HepG2 (cell line): ENCODE results near the gene LAPTM4A. TPM values are rescaled to one million over a fixed set of nuclear protein-coding genes. Genes with fewer than 3 reads are reported as not detected.

Source experiments
- DPF2 ChIP-seq: sonication (generic); formaldehyde crosslinking; IDR thresholded peaks from 2 replicates; pipeline ENCODE4 v1.4.0; 2020; ENCODE audit warnings: mild to moderate bottlenecking, low read depth, missing genetic modification reagents, borderline replicate concordance
- HMGXB4 ChIP-seq, 2 experiments: sonication (generic) in 1 of 2; formaldehyde crosslinking in 1 of 2; IDR thresholded peaks; 2 replicates each; pipeline versions ENCODE4 v1.4.0 to v1.6.1; 2018 to 2020; ENCODE audit warnings: missing genetic modification reagents in 2 of 2, borderline replicate concordance in 1 of 2, low read depth in 1 of 2, mild to moderate bottlenecking in 1 of 2, missing biosample characterization in 1 of 2
- HOMEZ ChIP-seq: IDR thresholded peaks from 2 replicates; pipeline ENCODE4 v1.6.1; 2016; ENCODE audit warnings: low read depth
- IKZF5 ChIP-seq: IDR thresholded peaks from 2 replicates; pipeline ENCODE4 v1.6.1; 2018; ENCODE audit warnings: missing genetic modification reagents, mild to moderate bottlenecking, missing compliant biosample characterization
- NCOA5 ChIP-seq: sonication (generic); formaldehyde crosslinking; IDR thresholded peaks from 2 replicates; pipeline ENCODE4 v1.4.0; 2020; ENCODE audit warnings: missing genetic modification reagents
- RXRA ChIP-seq: sonication (generic); formaldehyde crosslinking; IDR thresholded peaks from 2 replicates; pipeline ENCODE4 v1.5.1; 2020; ENCODE audit warnings: missing genetic modification reagents
- SMAD1 ChIP-seq: sonication (generic); formaldehyde crosslinking; IDR thresholded peaks from 2 replicates; pipeline ENCODE4 v1.4.0; 2020; ENCODE audit warnings: missing genetic modification reagents, low read depth, mild to moderate bottlenecking, borderline replicate concordance
- SNAPC4 ChIP-seq: sonication (generic); formaldehyde crosslinking; IDR thresholded peaks from 2 replicates; pipeline ENCODE4 v1.4.0; 2020; ENCODE audit warnings: mild to moderate bottlenecking, missing genetic modification reagents
- TRIM24 ChIP-seq: sonication (generic); formaldehyde crosslinking; IDR thresholded peaks from 2 replicates; pipeline ENCODE4 v1.8.0; 2022; ENCODE audit warnings: mild to moderate bottlenecking, missing genetic modification reagents
- ZMYM3 ChIP-seq: sonication (generic); formaldehyde crosslinking; IDR thresholded peaks from 2 replicates; pipeline ENCODE4 v1.5.1; 2020; ENCODE audit warnings: mild to moderate bottlenecking, missing genetic modification reagents
- ZNF274 ChIP-seq: sonication (generic); formaldehyde crosslinking; IDR thresholded peaks from 2 replicates; pipeline ENCODE4 v1.5.1; 2020; ENCODE audit warnings: mild to moderate bottlenecking, missing genetic modification reagents
- ZNF652 ChIP-seq: IDR thresholded peaks from 2 replicates; pipeline ENCODE4 v1.6.1; 2016; ENCODE audit warnings: low read depth, borderline replicate concordance
- polyA plus RNA-seq, 8 experiments: library from polyadenylated mRNA; depleted of rRNA in 3 of 8; stranded (reverse) in 7 of 8; unstranded in 1 of 8; fragments of >200 nt; fragmentation: Illumina TruSeq in 4 of 8; extraction: Trizol in 4 of 8; gene quantifications; 2 replicates each; pipeline versions ENCODE4 v1.2.1 to v1.2.3, GENCODE V29; 2011 to 2016; ENCODE audit warnings: low read depth in 4 of 8, missing spikeins in 1 of 8, mixed read lengths in 1 of 8; ENCODE audit not compliant: insufficient read depth in 1 of 8
- total RNA-seq, 5 experiments: library from RNA; depleted of rRNA; stranded (reverse); fragments of >200 nt; fragmentation: Illumina TruSeq; extraction: Trizol; gene quantifications; 2 replicates each; pipeline ENCODE4 v1.2.3, GENCODE V29; 2016; ENCODE audit warnings: low read depth in 1 of 5
- TF ChIP-seq, protein P1 (sequence below): sonication (generic); formaldehyde crosslinking; IDR thresholded peaks from 2 replicates; pipeline ENCODE4 v1.5.0; 2020; ENCODE audit warnings: mild to moderate bottlenecking, missing genetic modification reagents, borderline replicate concordance
- TF ChIP-seq, protein P2 (sequence below): sonication (generic); formaldehyde crosslinking; IDR thresholded peaks from 2 replicates; pipeline ENCODE4 v1.8.1; 2022; ENCODE audit warnings: mild to moderate bottlenecking, missing genetic modification reagents

LAPTM4A gene
- total and polyA plus RNA-seq, 2 of the 13 experiments (the other 11 are each of a cell fraction or from before 2014, with no cell fraction given): 116 to 558 TPM

DNA sequence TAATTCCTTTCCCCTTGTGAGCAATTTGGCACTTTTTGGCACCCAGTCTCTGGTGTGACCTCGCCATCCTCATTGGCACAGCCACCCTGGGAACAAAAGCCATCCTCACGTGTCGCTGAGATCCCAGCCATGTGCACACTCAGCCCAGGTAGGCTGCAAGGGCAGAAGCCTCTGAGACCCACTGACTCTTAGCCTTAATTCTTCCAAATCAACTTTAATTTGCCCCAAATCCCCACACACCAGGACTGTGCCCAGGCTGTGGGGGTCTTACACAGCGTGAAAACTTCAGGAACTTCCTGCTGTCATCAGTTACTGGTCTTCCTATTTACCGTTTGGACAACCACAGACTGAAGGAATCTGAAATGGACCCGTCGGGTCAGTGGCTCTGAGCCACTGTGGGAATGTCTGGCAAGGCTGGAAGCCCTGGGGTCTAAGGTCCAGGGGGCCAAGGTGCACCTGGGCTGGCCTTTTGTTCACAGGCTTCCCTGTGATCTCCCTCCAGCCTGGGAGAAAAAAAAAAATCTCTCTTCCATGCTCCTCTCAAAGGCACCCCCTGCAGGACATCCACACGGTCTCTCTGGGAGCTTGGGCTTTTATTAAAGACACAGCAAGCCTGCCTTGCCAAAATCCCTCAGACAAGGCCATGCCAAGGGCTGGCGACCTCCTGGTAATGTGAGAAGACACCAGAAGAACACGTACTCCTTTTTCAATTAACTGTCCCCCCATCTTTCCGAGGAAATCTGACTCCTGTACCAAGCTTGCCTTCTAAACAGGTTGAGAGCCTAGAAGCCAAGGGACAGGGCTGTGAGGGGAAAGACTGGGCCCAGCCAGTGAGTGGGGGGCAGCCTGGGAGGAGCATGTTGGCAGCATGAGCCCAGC is 42.1 kb upstream of the LAPTM4A start (continued):
- TF ChIP-seq HMGXB4 (CRISPR knock-in tag; IDR thresholded peaks at IDR 0.05; ENCODE audit: borderline replicate concordance in 1 of 2, low read depth in 1 of 2): peak; percentile 72 to 94
- TF ChIP-seq ZMYM3 (CRISPR knock-in tag): peak; percentile 70; the same call in 1 of the 2 replicates
- no peak for TF ChIP-seq SNAPC4 (CRISPR knock-in tag)
- no peak for TF ChIP-seq NCOA5 (CRISPR knock-in tag)
- peak; percentile 63; the same call in 1 of the 2 replicates for TF ChIP-seq DPF2 (CRISPR knock-in tag)
- TF ChIP-seq, protein P1, sequence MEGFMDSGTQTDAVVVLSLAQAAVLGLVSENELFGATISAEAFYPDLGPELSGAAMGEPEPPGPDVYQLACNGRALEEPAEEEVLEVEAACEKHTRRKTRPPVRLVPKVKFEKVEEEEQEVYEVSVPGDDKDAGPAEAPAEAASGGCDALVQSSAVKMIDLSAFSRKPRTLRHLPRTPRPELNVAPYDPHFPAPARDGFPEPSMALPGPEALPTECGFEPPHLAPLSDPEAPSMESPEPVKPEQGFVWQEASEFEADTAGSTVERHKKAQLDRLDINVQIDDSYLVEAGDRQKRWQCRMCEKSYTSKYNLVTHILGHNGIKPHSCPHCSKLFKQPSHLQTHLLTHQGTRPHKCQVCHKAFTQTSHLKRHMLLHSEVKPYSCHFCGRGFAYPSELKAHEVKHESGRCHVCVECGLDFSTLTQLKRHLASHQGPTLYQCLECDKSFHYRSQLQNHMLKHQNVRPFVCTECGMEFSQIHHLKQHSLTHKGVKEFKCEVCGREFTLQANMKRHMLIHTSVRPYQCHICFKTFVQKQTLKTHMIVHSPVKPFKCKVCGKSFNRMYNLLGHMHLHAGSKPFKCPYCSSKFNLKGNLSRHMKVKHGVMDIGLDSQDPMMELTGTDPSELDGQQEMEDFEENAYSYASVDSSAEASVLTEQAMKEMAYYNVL (CRISPR knock-in tag): peak; percentile 69; the same call in 1 of the 2 replicates
- TF ChIP-seq TRIM24 (CRISPR knock-in tag): no peak
- no peak for TF ChIP-seq ZNF274 (CRISPR knock-in tag)
- 0 out of 2 replicates have a peak, but pooled peaks have one; percentile 22 for TF ChIP-seq SMAD1 (CRISPR knock-in tag)
- TF ChIP-seq ZNF652 (CRISPR knock-in tag): no peak; the same call in 1 of the 2 replicates
- TF ChIP-seq IKZF5 (CRISPR knock-in tag): peak; percentile 98
- TF ChIP-seq HOMEZ (CRISPR knock-in tag): no peak; the same call in 1 of the 2 replicates
- TF ChIP-seq, protein P2, sequence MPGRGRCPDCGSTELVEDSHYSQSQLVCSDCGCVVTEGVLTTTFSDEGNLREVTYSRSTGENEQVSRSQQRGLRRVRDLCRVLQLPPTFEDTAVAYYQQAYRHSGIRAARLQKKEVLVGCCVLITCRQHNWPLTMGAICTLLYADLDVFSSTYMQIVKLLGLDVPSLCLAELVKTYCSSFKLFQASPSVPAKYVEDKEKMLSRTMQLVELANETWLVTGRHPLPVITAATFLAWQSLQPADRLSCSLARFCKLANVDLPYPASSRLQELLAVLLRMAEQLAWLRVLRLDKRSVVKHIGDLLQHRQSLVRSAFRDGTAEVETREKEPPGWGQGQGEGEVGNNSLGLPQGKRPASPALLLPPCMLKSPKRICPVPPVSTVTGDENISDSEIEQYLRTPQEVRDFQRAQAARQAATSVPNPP: no peak
- TF ChIP-seq RXRA (CRISPR knock-in tag): peak; percentile 89
